HUES48 (cell line): ENCODE measurements around the gene SLC25A14.

Source experiments
- H3K27ac ChIP-seq: one replicate; pipeline ENCODE4 v1.7.0; 2013; ENCODE audit warnings: low read depth, low read length, inconsistent platforms
- H3K27me3 ChIP-seq: 2 replicates; pipeline ENCODE4 v1.6.1; 2013; ENCODE audit warnings: mild to moderate bottlenecking, low read length; ENCODE audit not compliant: control insufficient read depth, insufficient read depth
- H3K36me3 ChIP-seq: 2 replicates; pipeline ENCODE4 v1.6.1; 2013; ENCODE audit warnings: low read length; ENCODE audit not compliant: control insufficient read depth, insufficient read depth
- H3K4me1 ChIP-seq: 2 replicates; pipeline ENCODE4 v1.6.1; 2013; ENCODE audit warnings: mild to moderate bottlenecking, low read length; ENCODE audit not compliant: control insufficient read depth, insufficient read depth
- H3K4me3 ChIP-seq: 2 replicates; pipeline ENCODE4 v1.5.1; 2013; ENCODE audit warnings: mild to moderate bottlenecking, low read depth, low read length
- H3K9ac ChIP-seq: 2 replicates; pipeline ENCODE4 v1.6.1; 2013; ENCODE audit warnings: mild to moderate bottlenecking, low read depth, low read length, moderate library complexity
- H3K9me3 ChIP-seq: 2 replicates; pipeline ENCODE4 v1.6.1; 2013; ENCODE audit warnings: low read length; ENCODE audit not compliant: control insufficient read depth, insufficient read depth

The SLC25A14 gene

GRCh38 chrX:130416785-130417184 lies 77.1 kb downstream of the SLC25A14 start:
- Histone ChIP-seq H3K9ac (no peak overlapping the region), H3K27me3 (no peaks in the 10 kb centered on the region), H3K27ac (no peak overlapping the region), H3K36me3 (peaks cover 23% of the 10 kb centered on the region), H3K4me1 (peaks cover 18% of the 10 kb centered on the region), H3K9me3 (no peaks in the 10 kb centered on the region), H3K4me3 (no peak overlapping the region)

GRCh38 chrX:130418066-130418465 lies 78.3 kb downstream of the SLC25A14 start:
- Histone ChIP-seq H3K4me1 (peaks cover 18% of the 10 kb centered on the region), H3K36me3 (peaks cover 14% of the 10 kb centered on the region), H3K4me3 (no peak overlapping the region), H3K9me3 (no peaks in the 10 kb centered on the region), H3K27me3 (no peaks in the 10 kb centered on the region), H3K9ac (no peak overlapping the region), H3K27ac (no peak overlapping the region)

GRCh38 chrX:130418740-130419139 lies 79.0 kb downstream of the SLC25A14 start:
- H3K27me3 ChIP-seq = no peaks in the 10 kb centered on the region
- no peak overlapping the region for H3K9ac ChIP-seq
- H3K9me3 ChIP-seq = no peaks in the 10 kb centered on the region
- peaks cover 12% of the 10 kb centered on the region for H3K36me3 ChIP-seq
- no peak overlapping the region for H3K4me3 ChIP-seq
- H3K27ac ChIP-seq = no peak overlapping the region
- H3K4me1 ChIP-seq = peaks cover 18% of the 10 kb centered on the region

- Histone ChIP-seq H3K36me3 (peaks cover 12% of the 10 kb centered on the region), H3K27me3 (no peaks in the 10 kb centered on the region), H3K27ac (no peak overlapping the region), H3K9ac (no peak overlapping the region), H3K4me3 (no peak overlapping the region), H3K9me3 (no peaks in the 10 kb centered on the region), H3K4me1 (peaks cover 18% of the 10 kb centered on the region)
These were observed 79.5 kb downstream of the SLC25A14 start for GRCh38 chrX:130419263-130419662.
